Measurements from ENCODE around the gene CDC42BPG. TPM values are rescaled to one million over a fixed set of nuclear protein-coding genes. Genes with fewer than 3 reads are reported as not detected.

Gene CDC42BPG
- total RNA-seq, 1 donor from 2014 or later = 0.34 TPM

DNA sequence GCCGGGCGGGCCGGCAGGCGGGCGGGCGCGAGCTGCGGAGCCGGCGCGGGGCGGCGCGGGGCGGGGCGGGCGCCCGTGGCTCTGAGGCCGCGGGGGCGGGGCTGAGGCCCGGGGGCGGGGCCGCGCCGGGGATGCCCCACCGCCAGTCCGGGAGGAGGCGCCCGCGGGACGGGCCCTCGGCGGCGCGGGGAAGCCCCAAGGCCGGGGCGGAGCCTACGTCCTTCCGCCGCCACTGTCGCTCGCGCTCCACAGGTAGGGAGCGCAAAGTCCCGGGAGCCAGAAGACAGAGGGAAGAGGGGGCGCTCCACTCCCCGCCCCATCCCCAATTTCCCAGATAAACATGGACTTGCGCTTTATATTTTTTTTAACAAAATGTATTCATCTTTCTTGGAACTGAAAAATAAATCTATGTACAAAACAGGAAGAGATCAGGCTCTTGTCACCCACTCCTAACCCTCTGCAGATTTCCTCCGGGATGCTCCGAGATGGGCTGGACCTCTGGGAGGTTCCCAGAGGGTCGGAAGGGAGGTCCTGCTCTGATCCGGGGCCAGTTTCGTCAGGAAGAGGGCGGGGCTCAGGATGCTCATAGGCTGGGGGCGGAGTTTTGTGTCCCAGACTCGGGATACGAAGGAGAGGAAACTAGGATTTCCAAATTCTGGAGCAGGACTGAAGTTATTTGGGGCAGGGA lies 41.2 kb downstream of the CDC42BPG start, which contains the start of gene MAP4K2:
Gene MAP4K2, minus strand, starts transcription at position 57 of the 688 bp plus-strand sequence. CDS start 65 bp downstream, outside the sequence.
- DNase-seq = peak; percentile 79

- DNase-seq = no peak
Observed at GRCh38 chr11:64802370-64803157, 41.9 kb downstream of the CDC42BPG start.

- DNase-seq = peak; percentile 58
Observed at GRCh38 chr11:64801561-64802369, 42.7 kb downstream of the CDC42BPG start.

- DNase-seq = no peak
Observed at GRCh38 chr11:64801158-64801464, 43.3 kb downstream of the CDC42BPG start.

DNA sequence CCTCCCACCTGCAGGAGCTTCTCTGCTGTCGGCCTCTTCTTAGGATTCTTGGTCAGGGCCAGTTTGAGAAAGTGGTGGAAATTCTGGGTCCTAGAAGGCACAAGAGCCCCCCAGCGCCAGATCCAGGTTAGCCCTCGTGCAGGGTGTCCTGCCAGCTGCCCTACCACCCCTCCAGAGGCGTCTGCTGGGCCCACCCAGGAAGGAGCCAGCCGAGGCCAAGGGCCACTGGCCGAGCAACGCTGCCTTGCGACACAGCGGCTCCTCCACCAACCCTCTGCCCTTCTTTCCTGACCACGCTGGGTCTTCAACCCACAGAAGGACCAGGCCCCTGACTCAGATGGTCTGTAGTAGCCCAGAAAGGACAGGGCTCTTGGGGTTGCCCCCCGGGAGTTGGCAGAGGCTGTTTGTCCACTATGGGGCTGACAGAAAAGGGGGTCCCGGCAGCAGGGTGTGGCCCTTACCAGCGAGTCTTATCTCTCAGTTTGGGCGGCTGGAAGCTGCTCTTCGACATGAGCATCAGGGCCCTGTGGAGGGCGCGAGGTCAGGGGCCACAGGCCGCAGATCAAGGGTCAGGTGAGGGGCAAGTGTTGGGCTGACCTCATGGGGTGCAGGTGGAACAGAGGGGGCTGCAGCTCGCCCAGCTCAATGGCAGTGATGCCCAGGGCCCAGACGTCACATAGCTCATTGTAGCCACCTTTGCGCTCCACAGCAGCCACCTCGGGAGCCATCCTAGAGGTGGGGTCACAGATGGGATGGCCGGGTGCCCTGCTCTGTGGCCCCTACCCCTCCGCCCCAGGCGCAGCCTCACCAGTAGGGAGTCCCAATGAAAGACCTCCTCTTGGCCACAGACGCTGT lies 43.9 kb downstream of the CDC42BPG start:
- no peak for DNase-seq

DNA sequence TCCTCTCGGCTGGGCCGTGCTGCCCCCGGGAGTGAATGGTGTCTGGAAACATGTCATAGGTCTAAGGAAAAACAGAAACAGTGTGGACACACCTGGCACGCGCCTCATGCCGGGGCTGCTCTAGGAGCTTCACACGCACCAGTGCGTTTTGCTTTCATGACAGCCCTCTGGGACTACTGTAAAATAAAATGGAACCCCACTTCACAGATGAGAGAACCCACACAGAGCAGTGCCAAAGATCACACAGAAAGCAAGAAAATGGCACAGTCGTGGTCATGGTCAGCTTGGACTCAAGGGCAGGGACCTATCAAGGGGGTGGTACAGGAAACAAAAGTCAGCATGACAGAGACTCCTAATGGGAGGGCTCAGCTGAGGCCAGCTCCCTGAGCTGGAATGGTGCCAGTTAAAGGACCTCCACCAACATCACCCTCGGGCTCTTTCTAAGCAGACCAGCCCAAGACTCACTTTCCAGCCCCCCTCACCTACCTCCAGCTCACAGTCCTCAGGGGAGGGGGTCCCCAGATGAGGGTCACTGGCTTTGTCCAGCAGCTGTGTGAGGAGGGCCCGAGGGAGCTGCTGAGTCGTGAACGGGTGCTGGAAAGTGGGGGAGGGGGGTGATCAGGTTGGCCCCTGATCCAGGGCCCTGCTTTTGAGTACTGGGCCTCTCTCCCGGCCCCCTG lies 44.7 kb downstream of the CDC42BPG start:
- DNase-seq = peak; percentile 55

- no peak for DNase-seq
Observed at GRCh38 chr11:64799256-64799622, 45.2 kb downstream of the CDC42BPG start.

DNA sequence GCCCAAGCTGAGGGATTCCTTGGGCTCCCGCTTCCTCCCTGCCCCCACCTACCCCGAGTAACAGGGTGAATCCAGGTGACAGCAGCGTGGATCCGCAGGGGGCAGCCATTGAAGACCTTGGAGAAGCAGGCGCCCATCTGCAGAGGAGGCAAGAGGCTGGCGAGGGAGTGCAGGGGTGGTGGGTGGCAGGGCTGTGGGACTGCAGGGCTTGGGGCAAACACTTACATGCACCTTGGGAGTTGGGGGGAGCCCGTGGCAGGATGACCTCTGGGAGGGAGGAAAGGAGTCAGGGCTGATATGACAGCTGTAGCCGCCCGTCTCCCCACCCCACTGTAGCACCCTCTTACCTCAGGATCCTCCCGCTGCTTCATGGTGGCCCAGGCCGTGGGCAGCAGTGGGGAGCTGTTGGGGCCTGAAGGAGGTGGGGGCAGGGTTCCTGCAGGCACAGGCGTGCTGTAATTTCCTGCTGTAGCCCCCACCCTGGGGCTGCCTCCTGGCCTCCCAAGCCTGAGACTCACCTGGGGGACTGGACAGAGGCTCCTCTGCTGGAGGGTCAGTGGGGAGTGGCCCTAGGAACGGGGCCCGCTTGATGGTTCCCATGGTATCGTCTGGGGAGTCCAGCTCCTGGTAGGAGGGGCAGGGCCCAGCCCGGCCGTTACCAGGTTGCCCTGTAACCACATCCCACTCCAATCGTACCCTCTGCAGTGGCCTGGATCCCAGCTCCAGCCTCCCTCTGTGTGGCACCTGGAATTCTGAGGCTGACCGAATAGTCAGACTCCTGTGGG lies 47.5 kb downstream of the CDC42BPG start:
- DNase-seq = no peak

- DNase-seq = no peak
Observed at GRCh38 chr11:64796047-64796756, 48.3 kb downstream of the CDC42BPG start.

GRCh38 chr11:64794526-64794925 lies 49.9 kb downstream of the CDC42BPG start:
- no peak for DNase-seq

- DNase-seq = no peak
Observed at GRCh38 chr11:64793271-64794160, 50.9 kb downstream of the CDC42BPG start.

DNA sequence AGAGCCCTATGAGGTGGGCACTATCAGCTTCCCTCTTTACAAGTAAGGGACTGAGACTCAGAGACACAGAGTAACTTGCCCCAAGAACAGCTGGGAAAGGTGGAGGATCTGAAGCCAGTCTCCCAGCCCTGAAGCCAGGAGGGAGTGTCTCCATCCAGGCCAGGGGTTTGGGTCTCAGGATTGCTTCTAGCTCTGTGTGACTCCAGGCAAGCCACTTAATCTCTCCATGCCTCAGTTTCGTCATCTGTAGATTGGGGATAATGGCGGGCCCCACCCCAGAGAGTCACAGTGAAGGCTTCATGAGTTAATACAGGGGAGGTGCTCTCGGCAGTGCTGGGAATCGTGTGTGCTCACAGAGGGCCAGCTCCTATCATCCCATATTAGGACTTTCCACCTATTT lies 52.0 kb downstream of the CDC42BPG start:
- DNase-seq = no peak

DNA sequence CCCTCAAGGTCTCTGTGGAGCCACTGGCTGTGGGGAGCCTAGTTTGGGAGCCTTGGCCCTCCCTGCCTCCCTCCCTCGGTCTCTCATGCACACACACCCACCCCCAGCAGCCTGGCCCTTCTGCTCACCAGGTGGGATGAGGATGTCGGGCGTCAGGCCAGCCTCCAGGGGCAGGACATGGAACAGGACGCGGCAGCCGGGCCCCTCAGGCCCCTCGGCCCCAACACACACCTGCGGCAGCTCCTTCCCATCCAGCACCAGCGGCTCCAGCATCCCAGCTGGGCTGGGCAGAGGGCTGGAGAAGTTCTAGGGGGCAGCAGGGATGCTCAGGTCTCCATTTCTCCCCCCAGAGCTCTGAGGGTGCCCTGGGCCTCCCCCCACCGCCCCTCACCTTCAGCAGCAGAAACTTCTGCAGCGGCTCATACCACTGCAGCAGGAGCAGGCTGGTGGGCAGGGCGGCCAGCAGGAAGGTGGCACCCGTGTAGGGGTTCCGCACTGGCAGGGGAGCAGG lies 52.6 kb downstream of the CDC42BPG start:
- no peak for DNase-seq

- no peak for DNase-seq
Observed at GRCh38 chr11:64790205-64791095, 54.0 kb downstream of the CDC42BPG start.

DNA sequence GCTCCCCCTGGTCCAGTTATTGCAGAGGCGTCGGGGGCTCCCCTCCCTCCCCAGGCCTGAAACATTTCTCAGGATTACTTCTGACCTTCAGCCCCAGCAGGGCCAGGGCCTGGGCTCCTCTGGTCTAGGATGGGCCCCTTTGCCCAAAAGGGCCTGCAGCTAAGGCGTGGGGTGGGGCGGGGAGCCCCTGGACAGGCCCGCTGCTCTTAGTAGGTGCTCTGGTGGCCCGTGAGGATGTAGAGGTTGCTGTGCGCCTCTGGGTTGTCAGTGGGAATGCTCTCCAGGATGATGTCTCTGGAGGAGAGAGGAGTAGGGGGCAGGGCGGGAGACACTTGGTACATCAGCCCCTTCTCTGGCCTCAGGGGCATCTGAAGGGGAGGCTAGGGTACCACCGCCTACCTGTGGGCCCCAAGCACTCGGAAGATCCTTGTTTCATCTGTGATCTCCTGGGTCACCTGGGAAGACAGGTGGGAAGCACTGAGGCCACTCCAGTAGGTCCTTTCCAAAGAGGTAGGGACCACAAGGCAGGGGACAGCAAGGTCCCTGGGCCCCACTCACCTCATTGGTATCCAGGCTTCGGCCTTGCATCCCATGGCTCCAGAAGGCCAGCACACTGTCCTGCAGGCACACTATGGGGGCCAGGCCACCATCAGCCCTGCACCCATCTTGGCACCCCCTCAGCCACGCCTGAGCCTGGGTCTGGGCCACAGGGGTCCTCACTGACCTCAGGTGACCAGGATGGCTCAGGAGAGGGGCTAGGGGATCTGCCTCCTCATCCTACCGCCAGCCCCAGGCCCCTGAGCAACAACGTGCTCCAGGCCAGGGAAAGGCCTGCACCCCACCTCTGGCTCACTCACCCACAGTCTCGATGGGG lies 54.9 kb downstream of the CDC42BPG start:
- no peak for DNase-seq

- no peak for DNase-seq
Observed at GRCh38 chr11:64788321-64789215, 55.9 kb downstream of the CDC42BPG start.

Measured in dermis blood vessel endothelial cell (primary cell).